ENCODE measurements around the gene MAP1A.

DNA sequence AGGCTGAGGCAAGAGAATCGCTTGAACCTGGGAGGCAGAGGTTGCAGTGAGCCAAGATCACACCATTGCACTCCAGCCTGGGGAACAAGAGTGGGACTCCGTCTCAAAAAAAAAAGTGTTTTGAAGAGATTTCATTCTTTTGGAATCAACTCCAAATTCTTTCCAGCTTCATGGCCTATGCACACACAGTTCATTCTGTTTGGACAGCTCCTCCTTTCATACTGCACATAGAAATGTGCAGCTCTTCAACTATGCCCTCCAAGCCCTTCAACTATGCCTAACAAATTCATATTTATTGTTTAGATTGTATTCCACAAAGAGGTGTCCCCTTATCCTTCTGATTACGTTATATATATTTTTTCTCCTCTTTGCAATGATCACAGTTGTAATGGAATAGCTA is 28.6 kb upstream of the MAP1A start:
- TF ChIP-seq POLR2A (IDR thresholded peaks at IDR 0.05; ENCODE audit: extremely low read depth, insufficient read length) = no peak
- TF ChIP-seq, protein P1, sequence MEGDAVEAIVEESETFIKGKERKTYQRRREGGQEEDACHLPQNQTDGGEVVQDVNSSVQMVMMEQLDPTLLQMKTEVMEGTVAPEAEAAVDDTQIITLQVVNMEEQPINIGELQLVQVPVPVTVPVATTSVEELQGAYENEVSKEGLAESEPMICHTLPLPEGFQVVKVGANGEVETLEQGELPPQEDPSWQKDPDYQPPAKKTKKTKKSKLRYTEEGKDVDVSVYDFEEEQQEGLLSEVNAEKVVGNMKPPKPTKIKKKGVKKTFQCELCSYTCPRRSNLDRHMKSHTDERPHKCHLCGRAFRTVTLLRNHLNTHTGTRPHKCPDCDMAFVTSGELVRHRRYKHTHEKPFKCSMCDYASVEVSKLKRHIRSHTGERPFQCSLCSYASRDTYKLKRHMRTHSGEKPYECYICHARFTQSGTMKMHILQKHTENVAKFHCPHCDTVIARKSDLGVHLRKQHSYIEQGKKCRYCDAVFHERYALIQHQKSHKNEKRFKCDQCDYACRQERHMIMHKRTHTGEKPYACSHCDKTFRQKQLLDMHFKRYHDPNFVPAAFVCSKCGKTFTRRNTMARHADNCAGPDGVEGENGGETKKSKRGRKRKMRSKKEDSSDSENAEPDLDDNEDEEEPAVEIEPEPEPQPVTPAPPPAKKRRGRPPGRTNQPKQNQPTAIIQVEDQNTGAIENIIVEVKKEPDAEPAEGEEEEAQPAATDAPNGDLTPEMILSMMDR (IDR thresholded peaks at IDR 0.05; ENCODE audit: low read depth, low read length) = no peak
- TF ChIP-seq, protein P2, sequence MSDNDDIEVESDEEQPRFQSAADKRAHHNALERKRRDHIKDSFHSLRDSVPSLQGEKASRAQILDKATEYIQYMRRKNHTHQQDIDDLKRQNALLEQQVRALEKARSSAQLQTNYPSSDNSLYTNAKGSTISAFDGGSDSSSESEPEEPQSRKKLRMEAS (IDR thresholded peaks at IDR 0.05; ENCODE audit: low read depth, low read length) = no peak
- TF ChIP-seq MYC (IDR thresholded peaks at IDR 0.05; ENCODE audit: low read depth, low read length) = no peak
